Stomach (tissue), 4 donors: Measurements from ENCODE around the gene ZNF511.
A peak's percentile ranks its signal among the peaks of the same experiment; 100 is the strongest.

Experiments
- CTCF ChIP-seq, 7 experiments: fragments of 450-650 bp in 4 of 7; fragments of 200-600 bp in 3 of 7; sonication (generic) in 3 of 7; IDR thresholded peaks; one replicate each; pipeline ENCODE4 v1.5.1; 2016 to 2019; ENCODE audit warnings: antibody characterized with exemption in 7 of 7, control low read depth in 2 of 7, mild to moderate bottlenecking in 1 of 7
- POLR2A ChIP-seq, 4 donors: fragments of 450-650 bp; IDR thresholded peaks; one replicate each; pipeline ENCODE4 v1.6.1; 2016; ENCODE audit warnings: antibody characterized with exemption in 4 of 4, control low read depth in 2 of 4, mild to moderate bottlenecking in 1 of 4, moderate library complexity in 1 of 4

- TF ChIP-seq POLR2A (IDR thresholded peaks at IDR 0.05) (no peak), CTCF (IDR thresholded peaks at IDR 0.05) (peak in 4 of 7 experiments; percentile 56 to 72 (median 64))
Measured at GRCh38 chr10:133318494-133319127, 9.9 kb downstream of the ZNF511 start.
